GM18870 (cell line): Measurements from ENCODE around the gene COL10A1.

Source experiments
- ATAC-seq: cut with Tn5 transposase; IDR thresholded peaks from one replicate; pipeline ENCODE4 v1.9.1; 2021; ENCODE audit warnings: moderate library complexity; ENCODE audit not compliant: unreplicated experiment

The COL10A1 gene

DNA sequence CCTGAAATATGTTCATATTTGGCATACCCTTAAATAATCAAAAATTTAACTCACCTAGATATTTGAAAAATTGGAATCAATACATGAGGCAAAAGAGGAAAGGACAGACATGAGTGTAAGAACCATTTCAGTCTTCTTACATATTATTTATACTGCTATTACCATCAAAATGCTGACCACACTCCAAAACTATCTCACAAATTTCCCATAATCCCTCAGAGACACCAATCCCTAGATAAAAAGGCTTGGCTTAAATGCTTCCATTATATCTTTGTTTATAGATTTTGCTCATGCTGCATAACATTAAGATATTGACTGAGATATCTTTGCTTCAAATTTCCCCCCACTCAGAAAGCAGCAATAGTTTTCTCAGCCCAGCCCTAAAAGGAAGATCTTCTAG, 37.0 kb downstream of the COL10A1 start:
- no peak for ATAC-seq

DNA sequence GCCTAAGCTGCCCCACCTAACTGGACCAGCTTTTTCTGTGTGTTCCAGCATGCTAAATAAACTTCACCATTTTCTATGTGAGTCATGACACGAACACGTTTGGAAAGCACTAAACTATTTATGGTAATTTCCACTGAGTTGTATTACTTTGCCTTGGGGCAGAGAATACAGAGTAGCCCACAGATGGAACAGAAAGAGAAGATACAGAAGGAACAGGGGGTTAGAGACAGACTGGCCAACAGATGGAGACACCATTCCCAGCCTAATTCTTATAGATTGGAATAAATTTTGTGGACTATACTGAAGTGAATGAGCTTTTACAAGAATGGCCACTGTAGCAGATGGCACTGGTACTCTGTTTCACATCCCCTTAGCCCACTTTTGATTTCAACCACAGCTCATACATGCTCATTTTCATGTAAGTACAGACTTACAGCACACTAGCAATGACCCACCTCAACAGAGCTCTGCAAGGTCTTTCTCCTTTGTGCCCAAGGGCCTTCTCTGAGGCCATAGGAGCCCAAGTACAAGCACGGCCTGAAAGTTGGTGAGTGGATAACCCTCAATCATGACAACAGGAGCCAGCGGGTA, 38.4 kb downstream of the COL10A1 start:
- ATAC-seq, result peak; percentile 96

DNA sequence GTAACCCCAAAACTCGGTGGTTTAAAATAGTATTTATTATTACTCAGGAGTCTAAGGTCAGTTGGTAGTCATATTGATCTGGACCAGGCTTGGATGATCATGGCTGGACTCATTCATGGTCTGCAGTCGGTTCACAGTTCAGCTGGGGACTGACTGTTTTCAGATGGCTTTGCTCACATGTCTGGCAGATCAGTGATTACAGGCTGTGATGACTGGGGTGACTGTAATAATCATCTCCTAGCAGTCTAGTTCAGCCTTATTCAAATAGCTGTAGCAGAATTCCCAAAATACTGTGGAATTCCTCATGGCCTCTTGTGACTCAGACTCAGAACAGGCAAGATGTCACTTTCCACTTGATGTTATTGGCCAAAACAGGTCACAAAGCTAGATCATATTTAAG, 41.6 kb downstream of the COL10A1 start:
- ATAC-seq, result no peak

DNA sequence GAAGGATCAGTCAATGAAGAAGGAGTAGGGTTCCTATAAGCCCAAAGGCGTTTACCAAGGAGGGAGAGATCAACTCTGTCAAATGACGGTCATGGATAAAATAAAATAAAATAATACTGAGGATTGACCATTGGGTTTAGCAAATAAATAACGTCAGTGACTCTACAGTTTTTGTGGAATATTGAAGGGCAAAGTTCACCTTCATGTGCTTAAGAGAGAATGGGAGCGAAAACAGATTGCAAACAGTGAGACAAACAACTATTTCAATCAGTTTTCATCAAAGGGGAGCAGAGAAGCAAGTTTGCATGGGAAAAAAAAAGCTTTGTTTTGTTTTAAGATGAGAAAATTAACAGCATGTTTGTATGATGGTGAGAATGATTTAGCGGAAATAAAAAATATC, 42.9 kb downstream of the COL10A1 start:
- ATAC-seq, result no peak

DNA sequence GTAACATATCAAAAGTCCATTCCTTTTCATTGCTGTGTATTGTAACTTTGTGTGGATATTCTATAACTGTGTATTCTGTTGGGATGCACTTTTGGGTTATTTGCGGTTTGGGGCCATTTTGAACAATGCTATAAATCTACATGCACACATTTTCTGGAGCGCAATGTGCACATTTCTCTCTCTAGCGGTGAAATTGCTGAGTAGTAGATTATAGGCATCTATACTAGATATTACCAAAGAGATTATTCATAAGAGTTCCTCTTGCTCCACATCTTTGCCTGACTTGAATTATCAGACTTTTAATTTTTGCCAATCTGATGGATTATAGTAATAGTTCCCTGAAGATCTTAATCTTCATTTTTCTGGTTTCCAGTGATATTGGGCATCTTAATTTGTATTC, 47.0 kb downstream of the COL10A1 start:
- ATAC-seq, result no peak

DNA sequence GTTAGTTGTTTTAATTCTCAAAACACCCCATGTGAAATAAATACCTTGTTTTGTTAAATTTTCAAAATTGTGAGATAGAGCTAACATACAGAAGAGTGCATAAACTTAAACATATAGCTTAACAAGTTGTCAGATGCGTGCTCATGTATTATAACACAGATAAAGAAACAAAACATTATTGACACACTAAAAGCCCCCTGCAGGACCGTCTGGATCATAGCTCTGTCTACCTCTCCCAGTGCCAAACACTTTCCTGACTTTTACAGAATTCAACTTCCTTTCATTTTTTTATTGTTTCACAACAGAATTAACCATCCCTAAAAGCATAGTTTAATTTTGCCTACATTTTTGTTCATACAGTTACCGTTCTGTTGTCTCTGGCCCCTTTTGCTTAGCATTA, 47.4 kb downstream of the COL10A1 start:
- ATAC-seq, result no peak

DNA sequence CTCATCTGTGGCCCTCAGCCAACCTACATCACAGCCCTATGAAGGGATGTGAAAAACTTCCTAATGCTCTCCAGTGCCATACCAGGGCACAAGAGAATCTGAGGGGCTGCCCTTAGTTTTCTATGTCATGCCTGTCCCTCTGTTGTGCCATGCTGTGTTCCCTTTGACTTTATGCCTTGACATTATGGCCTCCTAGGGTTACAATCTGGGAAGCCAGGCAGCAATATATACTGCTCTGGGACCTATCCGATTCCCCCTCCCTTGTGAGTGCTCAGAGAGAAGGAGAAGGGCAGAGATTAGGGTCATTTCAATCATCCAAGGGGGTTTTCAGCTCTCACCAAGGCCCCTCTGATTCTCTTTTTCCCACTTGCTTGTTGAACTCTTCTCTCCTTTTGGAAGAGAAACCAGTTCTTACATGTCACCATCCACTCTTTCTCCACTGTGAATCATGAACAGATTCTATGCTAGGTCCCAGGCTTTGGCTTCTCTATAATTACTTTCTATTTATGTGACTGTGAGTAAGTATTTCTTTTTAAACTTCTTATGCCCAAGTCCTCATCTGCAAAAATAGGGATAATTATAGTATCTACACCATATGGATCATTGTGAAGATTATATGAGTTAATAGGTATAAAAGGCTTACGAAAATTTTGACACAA, 51.1 kb downstream of the COL10A1 start:
- ATAC-seq, result no peak

DNA sequence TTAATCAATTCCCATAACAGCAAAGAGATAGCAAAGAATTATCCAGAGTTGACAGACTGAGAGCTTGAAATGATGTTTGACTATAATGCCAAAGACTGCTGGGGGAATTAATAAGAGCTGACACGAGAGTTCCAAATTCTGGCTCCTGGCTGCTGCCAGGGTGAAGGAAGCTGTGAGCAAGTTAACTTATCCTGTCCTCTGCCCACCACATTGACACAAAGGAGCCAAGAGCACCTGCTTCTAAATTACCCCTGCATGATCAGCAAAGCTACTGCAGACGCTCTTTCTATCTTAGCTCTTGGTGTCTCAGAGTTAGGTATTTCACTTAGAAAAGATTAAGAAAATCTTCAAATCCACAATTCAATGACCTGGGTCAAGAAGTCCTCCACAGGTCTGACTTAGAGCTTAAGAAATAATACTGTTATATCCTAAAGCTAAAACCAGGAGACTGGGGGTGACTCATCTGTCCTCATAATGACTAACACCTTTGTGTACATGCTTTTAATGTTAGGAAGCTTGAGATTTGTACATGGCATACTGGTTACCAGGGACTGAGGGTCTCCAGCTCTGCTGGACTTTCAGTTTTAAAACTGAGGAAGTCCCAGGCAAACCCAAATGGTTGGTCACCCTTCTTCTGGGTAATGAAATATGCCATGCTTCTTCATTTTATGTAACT, 52.0 kb downstream of the COL10A1 start:
- ATAC-seq, result no peak

DNA sequence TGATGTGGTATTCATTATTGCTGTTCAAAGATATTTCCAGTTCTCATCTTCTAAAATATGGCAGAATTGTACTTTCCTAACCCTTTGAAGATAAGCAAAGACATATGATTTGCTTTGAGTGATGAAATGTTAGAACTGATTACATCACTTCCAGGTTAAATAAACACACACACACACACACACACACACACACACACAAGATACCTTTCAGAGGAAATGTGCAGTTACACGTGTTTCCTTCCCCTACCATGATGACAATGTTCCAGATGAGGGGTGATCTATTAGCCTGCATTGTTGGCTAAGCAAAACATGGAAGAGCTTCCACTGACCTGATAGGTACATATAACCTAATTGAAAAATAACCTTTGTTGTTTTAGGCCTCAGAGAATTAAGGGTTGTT, 53.6 kb downstream of the COL10A1 start:
- ATAC-seq, result no peak

DNA sequence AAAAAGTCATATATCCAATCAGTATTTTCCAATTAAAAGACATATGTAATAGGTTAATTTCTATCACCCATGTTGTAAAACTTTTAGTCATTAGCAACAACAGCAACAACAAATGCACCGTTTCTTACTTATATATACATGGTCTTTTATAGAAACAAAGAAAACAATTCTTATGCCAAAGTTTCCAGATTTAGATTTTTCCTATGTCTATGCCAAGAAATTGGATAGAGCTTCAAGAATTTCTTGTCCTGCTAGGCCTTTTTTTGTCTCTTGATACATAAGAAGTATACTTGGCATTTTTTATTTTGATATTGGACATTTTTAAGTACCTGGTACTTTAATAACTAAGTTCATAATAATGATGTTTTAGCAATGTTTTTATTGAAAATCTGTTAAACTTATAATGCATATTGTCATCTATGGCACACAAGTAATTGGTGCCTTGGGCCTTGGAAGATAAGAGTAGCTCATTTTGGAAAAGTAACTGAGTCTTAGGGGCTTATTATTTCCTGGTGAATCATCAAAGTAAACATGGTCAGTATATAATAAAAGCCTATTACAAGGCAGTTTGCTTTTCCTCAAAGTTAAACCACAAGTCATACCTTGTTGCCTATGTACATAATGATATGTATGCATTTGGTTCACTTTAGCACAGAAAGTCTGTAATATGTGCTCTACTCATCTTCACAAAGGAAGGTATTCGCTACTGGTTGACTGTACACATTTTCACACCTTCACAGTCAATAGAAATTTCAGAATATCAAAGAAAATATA, 55.1 kb downstream of the COL10A1 start:
- no peak for ATAC-seq

DNA sequence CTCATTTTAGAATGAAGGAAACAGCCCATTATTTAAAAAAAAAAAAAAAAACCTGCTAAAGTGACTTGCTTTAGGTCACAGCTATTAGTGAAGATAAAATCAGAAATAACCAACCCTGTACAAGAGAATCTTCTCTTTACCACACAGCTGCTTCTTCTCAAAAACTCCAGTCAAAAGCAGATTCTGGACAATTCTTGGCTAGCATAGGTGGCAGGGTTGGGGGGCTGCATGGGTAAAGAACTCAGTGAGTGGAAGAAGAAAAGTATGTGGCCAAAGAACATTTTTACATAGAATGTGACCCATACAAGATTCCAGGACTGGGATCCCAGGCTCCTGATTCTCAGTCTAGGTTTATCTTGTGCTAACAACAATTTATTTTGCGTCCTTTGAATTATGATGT, 55.8 kb downstream of the COL10A1 start:
- no peak for ATAC-seq
